ENCODE results near the gene SARDH.

SARDH gene

DNA sequence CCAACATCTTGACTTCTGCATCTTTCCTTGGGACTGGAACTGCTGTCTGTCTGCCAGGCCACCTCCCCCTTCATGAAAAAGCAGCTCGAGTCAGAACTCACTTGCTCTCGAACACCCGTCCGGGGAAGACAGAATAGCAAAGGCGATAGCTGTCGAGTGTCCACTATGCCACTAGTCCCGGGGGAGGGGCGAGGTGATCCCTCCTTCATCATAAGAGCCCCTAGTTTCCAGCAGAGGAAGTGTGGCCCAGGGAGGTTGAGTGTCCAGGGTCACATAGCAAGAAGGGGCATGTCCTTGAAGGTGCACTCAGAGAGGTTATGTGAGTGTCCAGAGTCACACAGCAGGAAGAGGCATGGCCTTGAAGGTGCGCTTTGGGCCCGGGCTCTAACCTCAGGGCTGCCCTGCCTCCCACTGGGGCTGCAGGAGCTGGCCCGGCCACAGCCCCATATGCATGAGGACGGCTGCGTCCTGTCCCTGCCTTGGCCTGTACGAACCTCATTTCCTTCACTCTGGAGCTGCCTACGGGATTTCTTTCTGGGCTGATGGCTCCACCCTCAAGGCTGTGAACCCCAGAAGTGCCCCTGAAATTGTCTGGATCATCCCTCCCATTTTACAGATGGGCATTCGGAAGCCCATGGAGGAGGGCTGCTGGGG is 95.3 kb downstream of the SARDH start:
- in situ Hi-C loops (cut with MboI; ENCODE audit: low sequenced_read_pairs, unreplicated experiment): no loop called here
- TF ChIP-seq, protein P1, sequence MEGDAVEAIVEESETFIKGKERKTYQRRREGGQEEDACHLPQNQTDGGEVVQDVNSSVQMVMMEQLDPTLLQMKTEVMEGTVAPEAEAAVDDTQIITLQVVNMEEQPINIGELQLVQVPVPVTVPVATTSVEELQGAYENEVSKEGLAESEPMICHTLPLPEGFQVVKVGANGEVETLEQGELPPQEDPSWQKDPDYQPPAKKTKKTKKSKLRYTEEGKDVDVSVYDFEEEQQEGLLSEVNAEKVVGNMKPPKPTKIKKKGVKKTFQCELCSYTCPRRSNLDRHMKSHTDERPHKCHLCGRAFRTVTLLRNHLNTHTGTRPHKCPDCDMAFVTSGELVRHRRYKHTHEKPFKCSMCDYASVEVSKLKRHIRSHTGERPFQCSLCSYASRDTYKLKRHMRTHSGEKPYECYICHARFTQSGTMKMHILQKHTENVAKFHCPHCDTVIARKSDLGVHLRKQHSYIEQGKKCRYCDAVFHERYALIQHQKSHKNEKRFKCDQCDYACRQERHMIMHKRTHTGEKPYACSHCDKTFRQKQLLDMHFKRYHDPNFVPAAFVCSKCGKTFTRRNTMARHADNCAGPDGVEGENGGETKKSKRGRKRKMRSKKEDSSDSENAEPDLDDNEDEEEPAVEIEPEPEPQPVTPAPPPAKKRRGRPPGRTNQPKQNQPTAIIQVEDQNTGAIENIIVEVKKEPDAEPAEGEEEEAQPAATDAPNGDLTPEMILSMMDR (IDR thresholded peaks at IDR 0.05; ENCODE audit: borderline replicate concordance, control extremely low read depth, extremely low read depth, insufficient read depth, missing control alignments): no peak

DNA sequence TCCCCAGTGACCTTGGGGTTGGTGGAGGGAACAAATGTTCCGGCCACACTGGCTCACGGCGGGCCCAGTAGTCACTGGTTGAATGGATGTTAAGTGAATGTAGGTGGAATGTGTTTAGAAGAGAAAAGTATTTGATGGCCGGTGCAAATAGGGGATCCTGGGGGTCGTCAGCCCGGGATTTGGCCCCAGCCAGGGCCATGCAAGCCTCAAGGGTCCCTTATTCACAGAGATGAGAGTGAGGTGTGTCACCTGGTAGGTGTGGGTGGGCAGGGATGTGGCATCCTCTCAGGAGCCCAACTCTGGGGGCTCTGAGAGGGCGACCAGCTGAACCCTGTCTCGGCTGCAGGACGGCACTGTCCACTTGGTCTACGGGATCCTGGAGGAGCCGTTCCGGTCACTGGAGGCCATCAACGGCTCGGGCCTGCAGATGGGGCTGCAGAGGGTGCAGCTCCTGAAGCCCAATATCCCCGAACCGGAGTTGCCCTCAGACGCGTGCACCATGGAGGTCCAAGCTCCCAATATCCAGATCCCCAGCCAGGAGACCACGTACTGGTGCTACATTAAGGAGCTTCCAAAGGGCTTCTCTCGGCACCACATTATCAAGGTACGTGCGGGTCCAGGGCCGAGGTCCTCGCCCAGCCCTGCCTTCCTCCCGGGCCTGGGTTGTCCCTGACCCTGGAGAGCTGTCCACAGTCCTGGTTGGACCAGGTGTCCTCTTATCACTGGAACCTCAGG is 96.1 kb downstream of the SARDH start:
- TF ChIP-seq, protein P1 (IDR thresholded peaks at IDR 0.05; ENCODE audit: borderline replicate concordance, control extremely low read depth, extremely low read depth, insufficient read depth, missing control alignments): no peak
- DNase-seq (ENCODE audit: low spot score): no peak
- in situ Hi-C loops (cut with MboI; ENCODE audit: low sequenced_read_pairs, unreplicated experiment): no loop called here

More for the DNA sequence above, 95.3 kb downstream of the SARDH start:
- no peak for DNase-seq (ENCODE audit: low spot score)

DNA sequence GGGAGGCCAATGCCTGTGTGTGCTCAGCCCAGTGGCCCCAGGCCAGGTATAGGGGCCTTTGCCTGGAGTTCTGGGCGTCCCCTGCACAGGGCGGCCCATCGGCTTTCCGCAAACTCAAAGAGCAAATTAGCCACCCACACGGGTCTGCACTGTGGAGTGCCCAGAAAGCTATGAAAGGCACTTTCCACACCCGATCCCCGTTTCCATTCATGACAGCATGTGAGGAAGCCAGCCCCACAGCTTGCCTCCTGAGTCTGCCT is 96.8 kb downstream of the SARDH start:
- in situ Hi-C loops (cut with MboI; ENCODE audit: low sequenced_read_pairs, unreplicated experiment): no loop called here
- TF ChIP-seq, protein P1 (IDR thresholded peaks at IDR 0.05; ENCODE audit: borderline replicate concordance, control extremely low read depth, extremely low read depth, insufficient read depth, missing control alignments): no peak

DNA sequence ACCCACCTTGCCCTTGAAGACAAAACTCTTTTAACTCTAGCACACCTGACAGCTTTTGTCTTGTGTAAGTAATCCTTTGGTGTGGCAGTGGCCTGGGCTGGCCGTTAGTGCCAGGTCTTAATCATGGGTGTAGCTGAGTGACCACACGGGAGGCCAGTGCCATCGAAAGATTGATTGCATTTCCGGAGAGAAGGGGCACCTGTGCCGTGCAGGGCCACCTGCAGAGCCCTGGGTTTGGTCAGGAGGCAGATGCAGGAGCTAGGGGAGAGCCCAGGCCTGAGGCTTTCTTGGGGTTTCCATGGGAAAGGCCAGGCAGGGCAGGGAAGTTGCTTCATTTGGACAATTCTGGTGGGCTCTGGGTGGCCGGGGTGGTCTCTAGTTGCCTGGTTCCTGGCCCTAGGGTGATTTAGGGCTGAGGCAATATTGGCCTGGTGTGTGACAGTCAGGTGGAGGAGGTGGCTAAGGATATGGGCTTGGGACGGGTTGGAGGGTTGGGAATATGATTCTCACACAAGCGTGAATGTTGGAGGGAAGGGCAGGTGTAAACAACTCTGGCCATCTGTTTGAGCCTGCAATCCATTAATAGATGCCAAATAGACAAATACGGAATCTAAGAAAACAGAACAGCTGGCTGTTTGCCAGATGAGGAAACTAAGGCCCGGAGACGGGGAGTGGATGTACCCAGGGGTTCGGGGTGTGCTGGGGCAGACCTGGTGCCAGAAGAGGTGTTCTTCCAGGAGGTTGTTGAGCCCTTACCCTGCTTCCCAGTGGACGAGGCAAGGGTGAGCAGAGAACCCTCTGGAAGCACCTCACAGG is 97.4 kb downstream of the SARDH start:
- in situ Hi-C loops (cut with MboI; ENCODE audit: low sequenced_read_pairs, unreplicated experiment): no loop called here
- TF ChIP-seq, protein P1 (IDR thresholded peaks at IDR 0.05; ENCODE audit: borderline replicate concordance, control extremely low read depth, extremely low read depth, insufficient read depth, missing control alignments): no peak
- no peak for DNase-seq (ENCODE audit: low spot score)

More for the DNA sequence above, 96.8 kb downstream of the SARDH start:
- no peak for DNase-seq (ENCODE audit: low spot score)

DNA sequence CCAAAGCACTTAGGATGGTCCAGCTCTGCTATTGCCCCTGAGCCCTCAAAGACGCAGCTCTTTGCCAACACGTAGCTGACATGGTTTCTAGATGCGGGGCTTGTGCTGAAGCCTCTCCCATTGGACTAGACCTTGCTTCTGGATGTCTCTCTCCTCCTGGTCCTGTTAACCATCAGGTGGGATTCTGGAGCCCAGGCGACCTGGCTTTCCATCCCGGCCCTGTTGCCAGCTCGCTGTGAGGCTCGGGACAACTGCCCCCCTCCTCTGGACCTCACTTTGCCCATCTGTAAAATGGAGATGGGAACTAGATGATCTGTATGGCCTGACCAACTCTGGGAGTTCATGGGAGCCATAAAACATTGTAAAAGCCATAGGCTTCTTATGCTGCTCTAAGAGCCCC is 98.0 kb downstream of the SARDH start:
- in situ Hi-C loops (cut with MboI; ENCODE audit: low sequenced_read_pairs, unreplicated experiment): no loop called here
- DNase-seq (ENCODE audit: low spot score): no peak
- TF ChIP-seq, protein P1 (IDR thresholded peaks at IDR 0.05; ENCODE audit: borderline replicate concordance, control extremely low read depth, extremely low read depth, insufficient read depth, missing control alignments): no peak

DNA sequence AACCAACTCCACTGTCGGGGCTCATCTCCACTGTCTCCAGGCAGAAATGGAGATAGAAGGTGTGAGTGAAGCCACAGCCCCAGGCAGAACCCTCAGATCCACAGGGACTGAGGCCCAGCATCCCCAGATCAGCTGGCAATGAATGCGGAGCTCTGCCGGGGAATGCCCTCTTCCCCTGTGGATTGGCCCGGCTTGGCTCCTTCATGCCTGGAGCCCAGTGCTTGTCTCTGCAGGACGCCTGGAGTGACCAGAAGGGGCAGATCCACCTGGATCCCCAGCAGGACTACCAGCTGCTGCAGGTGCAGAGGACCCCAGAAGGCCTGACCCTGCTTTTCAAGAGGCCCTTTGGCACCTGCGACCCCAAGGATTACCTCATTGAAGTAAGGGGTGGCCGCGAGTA is 98.5 kb downstream of the SARDH start:
- in situ Hi-C loops (cut with MboI; ENCODE audit: low sequenced_read_pairs, unreplicated experiment): no loop called here
- DNase-seq (ENCODE audit: low spot score): no peak
- TF ChIP-seq, protein P1 (IDR thresholded peaks at IDR 0.05; ENCODE audit: borderline replicate concordance, control extremely low read depth, extremely low read depth, insufficient read depth, missing control alignments): no peak

All from GM13976 (cell line).